ENCODE measurements around the gene SAMHD1.
"Not testable (repeated sequence)": the region's sequence is repeated elsewhere in the genome, so short reads cannot be mapped to it uniquely, and the experiment has no call there.

The SAMHD1 gene
- 256 to 571 (median 409) reads per million in 4 donors for total RNA-seq

DNA sequence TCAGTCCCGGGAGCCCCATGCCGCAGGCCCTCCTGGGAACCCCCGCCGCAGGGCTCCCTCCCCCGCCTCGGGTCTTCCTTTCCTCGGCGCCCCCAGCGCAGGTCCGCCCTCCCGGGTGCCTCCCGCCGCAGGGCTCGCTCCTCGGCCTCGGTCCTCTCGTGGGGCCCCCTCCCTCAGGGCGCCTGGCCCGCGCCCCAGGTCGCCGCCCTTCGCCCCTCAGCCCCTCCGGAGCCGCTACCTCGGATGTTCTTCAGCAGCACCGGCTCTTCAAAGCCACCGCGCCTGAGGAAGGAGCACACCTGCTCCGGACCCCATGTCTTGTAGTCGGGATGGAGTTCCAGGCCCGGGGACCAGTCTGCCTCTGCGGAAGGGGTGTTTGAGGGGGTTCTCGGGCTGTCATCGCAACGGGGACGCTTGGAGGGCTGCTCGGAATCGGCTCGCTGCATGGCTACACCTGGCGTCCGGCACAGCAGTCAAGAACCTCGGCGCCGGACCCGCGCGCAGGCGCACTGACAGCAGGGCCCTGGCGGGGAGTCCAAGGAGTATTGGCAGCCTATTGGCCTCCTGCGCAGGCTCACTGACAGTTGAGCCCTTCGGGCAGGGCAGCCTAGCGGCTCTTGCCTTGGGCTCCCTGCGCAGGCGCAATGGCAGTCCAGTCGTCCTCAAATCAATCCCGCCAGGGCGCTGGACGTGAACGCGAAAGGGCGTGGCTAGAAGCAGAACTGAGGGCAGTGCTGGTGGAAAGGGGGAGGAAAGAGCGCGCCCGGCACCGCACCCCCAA is at the start of gene SAMHD1:
TSS of gene SAMHD1 (minus strand) at position 511 of the 781 bp plus-strand sequence. CDS start at position 446, 65 bp downstream.
- peak; percentile 79 to 96 (median 82) for DNase-seq

DNA sequence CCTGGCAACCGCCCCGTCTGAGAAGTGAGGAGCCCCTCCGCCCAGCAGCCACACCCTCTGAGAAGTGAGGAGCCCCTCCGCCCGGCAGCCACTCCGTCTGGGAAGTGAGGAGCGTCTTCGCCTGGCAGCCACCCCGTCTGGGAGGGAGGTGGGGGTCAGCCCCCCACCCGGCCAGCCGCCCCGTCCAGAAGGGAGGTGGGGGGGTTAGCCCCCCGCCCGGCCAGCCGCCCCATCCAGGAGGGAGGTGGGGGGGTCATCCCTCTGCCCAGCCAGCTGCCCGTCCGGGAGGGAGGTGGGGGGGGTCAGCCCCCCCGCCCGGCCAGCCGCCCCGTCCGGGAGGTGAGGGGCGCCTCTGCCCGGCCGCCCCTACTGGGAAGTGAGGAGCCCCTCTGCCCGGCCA is 48.7 kb upstream of the SAMHD1 start:
- DNase-seq, result not testable (repeated sequence)

DNA sequence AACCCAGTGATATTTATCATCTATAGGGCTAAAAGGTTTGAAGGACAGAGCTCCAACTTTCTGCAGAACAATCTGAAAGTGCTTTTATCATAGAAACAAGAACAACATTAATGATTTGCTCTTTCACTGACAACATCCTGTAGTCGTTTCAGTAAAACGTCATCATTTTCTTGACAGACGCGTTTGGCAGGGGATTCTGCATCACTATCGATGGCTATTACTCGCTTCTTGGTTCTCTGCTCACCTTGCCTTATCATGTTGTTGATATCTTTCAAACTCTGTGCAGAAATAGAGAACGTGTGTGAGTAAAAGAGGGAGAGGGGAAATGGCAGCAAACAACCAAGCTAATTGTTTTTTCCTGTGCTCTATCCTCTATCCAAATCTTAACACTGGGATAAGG is 47.1 kb upstream of the SAMHD1 start:
- DNase-seq, result no peak

DNA sequence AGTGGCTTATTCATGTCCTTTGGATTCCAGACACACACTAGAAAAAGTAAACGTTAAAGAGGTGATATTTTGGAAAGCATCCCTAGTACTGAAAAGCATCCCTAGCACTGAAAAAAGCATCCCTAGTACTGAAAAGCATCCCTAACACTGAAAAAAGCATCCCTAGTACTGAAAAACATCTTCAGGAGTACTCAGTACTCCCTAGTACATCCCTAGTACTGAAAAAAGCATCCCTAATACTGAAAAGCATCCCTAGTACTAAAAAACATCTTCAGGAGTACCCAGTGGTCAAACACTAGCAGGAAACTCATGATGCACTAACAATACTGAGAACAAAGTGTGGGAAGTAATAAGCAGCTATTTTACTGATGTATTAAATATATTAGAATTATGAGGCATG is 45.6 kb upstream of the SAMHD1 start:
- no peak for DNase-seq

DNA sequence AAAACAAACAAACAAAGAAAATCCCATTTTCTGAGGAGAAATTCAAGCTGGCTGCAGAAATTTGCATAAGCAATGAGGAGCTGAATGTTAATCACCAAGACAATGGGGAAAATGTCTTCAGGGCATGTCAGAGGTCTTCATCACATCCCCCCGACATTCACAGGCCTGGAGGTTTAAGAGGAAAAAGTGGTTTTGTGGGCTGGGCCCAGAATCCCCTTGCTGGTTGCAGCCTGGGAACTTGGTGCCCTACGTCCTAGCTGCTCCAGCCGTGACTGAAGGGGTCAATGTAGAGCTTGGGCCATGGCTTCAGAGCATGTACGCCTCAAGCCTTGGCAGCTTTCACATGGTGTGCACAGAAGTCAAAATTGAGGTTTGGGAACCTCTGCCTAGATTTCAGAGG is 42.7 kb upstream of the SAMHD1 start:
- DNase-seq, result not testable (repeated sequence)

DNA sequence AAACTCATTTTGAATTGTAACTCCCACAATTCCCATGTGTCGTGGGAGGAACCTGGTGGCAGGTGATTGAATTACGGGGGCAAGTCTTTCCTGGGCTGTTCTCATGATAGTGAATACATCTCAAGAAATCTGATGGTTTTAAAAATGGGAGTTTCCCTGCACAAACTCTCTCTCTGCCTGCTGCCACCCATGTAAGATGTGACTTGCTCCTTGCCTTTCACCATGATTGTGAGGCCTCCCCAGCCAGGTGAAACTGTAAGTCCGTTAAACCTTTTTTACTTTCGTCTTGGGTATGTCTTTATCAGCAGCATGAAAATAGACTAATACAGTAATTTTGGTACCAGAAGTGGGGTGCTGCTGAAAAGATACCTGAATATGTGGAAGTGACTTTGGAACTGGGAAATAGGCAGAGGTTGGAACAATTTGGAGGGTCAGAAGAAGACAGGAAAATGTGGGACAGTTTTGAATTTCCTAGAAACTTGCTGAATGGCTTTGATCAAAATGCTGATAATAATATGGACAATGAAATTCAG is 41.4 kb upstream of the SAMHD1 start:
- DNase-seq, result no peak

DNA sequence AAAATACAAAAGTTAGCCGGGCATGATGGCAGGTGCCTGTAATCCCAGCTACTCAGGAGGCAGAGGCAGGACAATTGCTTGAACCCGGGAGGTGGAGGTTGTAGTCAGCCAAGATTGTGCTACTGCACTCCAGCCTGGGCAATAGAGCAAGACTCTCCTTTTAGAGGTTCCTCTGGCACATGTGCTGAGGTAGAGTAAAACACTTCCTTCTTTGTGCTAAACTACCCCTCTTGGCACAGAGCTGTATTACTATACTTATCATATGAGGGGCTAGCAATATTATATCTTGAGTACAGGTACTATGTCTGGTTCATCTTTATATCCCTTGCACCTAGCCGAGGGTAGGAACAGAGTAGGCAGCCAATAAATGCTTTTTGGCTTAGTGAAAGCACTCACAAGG is 40.2 kb upstream of the SAMHD1 start:
- DNase-seq, result no peak

DNA sequence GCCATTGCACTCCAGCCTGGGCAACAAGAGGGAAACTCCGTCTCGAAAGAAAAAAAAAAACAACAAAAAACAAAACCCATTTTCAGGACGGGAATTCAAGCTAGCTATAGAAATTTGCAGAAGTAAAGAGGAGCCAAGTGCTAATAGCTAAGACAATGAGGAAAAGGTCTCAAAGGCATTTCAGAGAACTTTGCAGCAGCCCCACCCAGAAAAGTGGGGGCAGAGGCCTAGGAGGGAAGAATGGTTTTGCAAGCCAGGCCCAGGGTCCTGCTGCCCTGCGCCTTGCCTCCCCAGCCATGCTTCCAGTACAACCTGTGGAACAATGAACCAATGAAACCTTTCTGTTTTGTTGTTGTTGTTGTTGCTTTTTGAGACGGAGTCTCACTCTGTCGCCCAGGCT is 38.3 kb upstream of the SAMHD1 start:
- no peak for DNase-seq

DNA sequence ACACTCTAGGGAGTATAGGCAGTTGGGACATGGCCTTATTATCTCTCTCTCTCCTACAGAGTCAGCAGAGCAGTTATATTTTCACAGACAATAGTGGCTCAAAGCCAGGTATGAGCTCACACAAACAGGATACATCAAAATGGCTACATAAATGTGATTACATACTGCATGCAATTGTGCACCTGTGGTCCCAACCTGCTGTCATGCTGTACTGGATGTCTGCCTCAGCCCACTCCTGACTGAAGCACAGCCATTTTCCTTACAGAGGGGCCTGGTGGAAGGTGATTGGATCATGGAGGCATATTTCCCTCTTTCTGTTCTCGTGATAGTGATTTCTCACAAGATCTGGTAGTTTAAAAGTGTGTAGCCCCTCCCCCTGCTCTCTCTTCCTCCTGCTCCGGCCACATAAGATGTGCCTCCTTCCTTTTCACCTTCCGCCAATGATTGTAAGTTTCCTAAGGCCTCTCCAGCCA is 37.0 kb upstream of the SAMHD1 start:
- DNase-seq, result peak in 1 of 5 donors; percentile 36

DNA sequence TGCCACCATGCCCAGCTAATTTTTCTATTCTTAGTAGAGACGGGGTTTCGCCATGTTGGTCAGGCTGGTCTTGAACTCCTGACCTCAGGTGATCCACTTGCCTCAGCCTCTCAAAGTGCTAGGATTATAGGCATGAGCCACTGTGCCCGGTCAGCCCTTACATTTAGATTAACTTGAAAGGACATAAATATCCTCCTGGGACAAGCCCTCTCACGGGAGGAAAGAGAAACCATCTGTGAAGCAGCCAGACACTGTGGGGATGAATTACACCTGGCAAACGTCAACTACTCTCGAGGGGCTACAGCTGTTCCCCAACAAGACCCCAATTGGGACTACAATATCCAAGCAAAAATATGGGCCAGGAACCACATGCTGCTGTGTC is 32.7 kb upstream of the SAMHD1 start:
- no peak for DNase-seq

DNA sequence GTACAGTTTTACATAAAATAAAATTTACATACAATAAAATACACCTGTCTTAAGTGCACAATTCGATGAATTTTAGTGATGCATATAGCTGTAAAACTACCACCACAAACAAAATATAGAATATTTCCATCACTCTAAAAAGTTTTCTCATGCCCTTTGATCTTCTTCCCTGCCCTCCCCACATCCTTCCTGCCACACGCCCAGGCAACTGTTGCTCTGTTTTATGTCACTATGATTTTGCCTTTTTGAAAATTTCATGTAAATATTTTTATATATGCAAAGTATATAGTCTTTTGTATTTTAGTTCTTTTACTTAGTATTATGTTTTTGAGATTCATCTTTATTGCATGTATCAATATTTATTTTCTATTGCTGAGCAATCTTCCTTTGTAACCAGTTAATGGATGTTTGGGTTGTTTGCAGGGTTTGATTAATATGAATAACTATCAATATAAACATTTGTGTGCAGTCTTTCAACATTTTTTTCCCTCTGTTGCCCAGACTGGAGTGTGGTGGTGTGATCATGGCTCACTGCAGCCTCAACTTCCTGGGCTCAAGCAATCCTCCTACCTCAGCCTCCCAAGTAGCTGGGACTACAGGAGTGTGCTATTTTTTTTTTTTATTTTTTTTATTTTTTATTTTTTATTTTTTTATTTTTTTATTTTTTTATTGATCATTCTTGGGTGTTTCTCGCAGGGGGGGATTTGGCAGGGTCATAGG is 23.8 kb upstream of the SAMHD1 start:
- DNase-seq, result peak; percentile 35 to 75 (median 65)

DNA sequence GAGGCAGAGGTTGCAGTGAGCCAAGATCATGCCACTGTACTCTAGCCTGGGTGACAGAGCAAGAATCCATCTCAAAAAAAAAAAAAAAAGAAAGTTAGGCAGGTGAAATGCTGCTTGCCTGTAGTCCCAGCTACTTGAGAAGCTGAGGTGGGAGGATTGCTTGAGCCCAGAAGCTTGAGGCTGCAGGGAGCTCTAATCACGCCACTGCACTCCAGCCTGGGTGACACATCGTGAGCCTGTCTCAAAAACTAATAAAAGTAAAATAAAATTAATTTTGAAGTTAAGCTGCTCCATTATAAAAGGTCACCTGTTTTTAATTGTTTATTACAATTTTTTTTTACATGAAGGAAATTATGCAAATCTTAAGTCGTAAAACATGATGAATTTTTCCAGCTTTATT is 23.2 kb upstream of the SAMHD1 start:
- no peak for DNase-seq

DNA sequence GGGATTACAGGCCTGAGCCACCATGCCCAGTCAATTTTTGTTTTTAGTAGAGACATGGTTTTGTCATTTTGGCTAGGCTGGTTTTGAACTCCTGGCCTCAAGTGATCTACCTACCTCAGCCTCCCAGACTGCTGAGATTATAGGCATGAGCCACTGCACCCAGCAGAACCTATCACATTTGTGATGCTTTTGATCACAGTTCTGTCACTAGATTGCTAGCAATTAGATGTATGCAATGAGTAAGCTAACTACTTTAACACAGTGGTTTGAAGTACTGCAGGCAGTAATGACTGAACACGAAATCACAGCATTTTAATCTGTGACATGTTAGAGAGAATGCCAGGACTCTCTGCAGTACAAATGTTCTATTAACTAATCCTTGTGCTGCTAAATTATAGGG is 19.6 kb upstream of the SAMHD1 start:
- DNase-seq, result no peak

DNA sequence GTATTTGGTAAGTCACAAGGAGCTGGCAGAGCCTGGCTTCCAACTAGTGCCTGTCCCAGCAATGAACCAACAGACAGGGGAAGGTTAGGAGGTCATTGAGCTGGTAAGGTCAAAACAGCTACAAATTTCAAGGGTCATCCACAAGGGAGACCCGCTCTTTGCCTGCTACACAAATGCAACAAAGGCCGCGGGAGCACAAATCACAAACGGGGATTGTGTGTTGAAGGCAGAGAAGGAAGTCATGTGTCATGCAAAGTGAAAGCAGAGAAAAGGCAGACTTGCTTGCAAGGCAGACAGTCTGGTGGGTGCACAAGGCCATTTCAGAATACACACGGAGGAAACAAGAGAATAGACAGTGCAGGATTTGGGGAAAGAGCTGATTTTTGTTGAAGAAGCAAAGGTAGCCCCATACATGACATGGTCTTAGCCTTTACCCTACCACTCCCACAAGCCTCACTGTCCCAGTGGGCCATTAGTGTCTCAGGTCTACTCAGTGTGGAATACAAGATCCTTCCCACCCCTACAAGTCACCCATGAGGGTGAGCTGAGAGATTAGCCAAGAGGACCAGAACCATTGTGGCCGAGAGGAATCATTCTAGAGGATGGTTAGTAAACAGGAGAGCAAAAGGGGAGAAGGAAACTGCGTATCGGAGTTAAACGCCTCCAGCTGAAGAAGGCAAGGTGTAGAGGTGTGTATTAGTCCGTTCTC is 18.1 kb upstream of the SAMHD1 start:
- peak in 1 of 5 donors; percentile 37 for DNase-seq

DNA sequence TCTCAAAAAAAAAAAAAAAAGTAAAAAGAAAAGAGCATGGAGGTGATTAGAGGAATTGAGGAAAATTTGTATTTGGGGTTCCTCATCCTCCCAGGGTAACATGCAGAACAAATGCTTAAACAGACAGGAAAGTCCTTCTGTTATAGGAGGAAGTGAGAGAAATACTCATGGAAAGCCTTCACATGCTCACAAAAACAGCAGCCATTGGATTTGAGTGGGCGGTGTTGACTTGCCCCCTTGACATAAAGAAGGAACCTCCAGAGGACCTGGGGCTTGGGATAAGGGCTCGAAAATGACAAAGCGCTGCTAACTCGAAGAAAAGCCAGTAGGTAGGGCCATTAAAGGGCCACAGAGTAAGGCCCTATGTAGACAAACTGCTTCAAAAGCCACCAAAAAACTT is 17.5 kb upstream of the SAMHD1 start:
- no peak for DNase-seq

DNA sequence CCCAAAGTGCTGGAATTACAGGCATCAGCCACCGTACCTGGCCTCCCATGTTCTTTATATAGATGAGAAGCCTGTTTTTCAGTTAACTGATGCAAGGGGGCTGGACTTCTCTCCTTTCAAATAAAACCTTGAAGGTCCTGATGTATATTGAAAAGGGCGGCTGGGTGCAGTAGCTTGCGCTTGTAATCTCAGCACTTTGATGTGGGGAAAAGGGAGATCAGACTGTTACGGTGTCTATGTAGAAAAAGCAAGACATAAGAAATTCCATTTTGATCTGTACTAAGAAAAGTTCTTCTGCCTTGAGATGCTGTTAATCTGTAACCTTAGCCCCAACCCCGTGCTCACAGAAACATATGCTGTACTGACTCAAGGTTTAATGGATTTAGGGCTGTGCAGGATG is 16.1 kb upstream of the SAMHD1 start:
- DNase-seq, result no peak

DNA sequence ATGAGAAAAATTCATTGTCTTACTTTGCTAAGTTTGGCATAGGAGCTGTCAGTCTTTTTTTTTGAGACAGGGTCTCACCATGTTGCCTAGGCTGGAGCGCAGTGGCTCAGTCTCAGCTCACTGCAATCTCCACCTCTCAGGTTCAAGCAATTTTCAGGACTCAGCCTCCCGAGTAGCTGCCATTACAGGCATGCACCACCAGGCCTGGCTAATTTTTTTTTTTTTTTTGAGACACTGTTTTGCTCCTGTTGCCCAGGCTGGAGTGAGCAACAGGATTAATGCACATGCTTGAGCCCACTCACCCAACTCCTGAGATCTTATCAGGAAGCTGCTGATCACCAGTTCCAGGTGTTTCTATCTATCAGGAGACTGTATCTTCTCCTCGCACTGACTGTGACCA is 15.5 kb upstream of the SAMHD1 start:
- DNase-seq, result not testable (repeated sequence)

DNA sequence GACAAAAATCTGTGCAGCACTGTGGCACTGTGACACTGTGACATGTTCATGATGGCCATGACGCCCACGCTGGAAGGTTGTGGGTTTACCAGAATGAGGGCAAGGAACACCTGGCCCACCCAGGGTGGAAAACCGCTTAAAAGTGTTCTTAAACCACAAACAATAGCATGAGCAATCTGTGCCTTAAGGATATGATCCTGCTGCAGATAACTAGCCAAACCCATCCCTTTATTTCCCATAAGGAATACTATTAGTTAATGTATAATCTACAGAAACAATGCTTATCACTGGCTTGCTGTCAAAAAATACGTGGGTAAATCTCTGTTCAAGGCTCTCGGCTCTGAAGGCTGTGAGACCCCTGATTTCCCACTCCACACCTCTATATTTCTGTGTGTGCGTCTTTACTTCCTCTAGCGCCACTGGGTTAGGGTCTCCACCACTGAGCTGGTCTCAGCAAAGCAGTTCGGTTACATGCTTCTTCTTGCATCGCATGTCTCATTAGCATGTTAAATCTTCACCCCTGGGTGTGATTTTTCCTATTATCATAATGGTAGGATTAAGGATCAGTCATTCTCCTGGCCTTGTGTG is 10.9 kb upstream of the SAMHD1 start:
- not testable (repeated sequence) for DNase-seq

DNA sequence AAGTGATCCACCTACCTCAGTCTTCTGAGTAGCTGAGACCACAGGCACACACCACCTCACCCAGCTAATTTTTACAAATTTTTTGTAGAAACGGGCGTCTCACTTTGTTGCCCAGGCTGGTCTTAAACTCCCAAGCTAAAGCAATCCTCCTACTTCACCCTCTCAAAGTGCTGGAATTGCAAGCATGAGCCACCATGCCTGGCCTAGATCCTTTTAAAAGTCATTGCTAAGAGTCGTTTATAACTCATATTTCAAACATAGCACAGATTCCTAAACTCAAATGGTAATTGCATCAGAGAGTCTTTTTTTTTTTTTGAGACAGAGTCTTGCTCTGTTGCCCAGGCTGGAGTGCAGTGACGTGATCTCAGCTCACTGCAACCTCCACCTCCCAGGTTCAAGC is 7.7 kb upstream of the SAMHD1 start:
- no peak for DNase-seq

DNA sequence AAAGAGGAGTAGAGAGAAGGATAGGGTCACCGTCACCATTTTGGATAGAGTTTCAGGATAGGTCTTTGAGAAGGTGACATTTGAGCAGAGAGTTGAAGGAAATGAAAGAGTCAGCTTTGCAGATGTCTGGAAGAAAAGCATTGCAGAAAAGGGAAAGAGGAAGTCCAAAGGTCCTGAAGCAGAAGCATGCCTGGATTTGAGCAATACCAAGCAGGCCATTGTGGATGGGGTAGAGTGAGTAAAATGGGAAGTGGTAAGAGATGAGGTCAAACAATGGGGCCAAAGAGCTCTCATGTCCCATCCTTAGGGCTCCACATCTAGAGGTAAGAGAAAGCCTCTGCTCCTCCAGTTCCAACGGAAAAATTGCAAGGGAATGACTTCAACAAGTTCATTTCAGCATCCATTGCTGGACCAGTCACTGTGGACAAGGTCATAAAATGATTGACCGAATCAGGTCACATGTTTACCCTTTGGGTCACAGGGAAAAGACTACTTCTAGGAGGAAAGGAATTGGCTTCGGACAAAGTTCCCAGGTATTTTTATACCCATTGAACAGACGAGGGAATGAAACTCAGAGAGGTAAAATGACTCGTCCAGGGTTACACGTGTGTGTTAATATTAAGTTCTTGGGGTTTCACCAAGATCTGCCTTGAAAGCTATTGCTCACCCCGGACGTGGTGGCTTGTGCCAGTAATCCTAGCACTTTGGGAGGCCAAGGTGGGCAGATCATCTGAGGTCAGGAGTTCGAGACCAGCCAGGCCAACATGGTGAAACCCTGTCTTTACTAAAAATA is 6.6 kb upstream of the SAMHD1 start:
- no peak for DNase-seq

DNA sequence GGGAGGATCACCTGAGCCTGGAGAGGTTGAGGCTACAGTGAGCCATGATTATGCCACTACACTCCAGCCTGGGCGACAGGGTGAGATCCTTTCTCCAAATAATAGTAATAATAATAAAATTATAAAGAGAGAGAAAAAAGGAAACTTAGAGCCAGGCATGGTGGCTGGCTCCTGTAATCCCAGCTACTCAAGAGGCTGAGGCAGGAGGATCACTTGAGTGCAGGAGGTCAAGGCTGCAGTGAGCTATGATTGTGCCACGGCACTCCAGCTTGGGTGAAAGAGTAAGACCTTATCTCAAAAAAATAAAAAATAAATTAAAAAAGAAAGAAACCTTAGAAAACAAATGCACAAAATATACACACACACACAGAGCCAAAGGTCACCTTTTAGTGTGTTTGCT is 5.2 kb upstream of the SAMHD1 start:
- no peak for DNase-seq

DNA sequence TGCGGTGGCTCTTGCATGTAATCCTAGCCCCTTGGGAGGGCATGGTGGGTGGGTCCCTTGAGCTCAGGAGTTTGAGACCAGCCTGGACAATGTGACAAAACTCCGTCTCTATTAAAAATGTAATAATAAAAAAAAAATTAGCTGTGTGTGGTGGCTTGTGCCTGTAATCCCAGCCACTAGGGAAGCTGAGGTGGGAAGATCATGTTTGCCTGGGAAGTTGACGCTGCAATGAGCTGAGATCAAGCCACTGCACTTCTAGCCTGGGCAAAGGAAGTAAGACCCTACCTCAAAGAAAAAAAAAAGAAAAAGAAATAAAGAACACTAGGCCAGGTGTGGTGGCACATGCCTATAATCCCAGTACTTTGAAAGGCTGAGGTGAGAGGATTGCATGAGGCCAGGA is 4.5 kb upstream of the SAMHD1 start:
- DNase-seq, result no peak

Data from T-helper 1 cell (primary cell).